Measurements from ENCODE around the gene COA6.

Gene COA6, protein sequence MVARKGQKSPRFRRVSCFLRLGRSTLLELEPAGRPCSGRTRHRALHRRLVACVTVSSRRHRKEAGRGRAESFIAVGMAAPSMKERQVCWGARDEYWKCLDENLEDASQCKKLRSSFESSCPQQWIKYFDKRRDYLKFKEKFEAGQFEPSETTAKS
- long read RNA-seq, transcript COA6-203 (3 exons, 710 nt): major isoform, 18 of 26 reads
- long read RNA-seq, transcript COA6-201 (2 exons, 1,013 nt): minor isoform, 5 of 26 reads
- long read RNA-seq, partial matches to known transcripts: 0 of 26 reads
- long read RNA-seq, other reads (novel, unspliced or antisense): 3 of 26 reads

- TF ChIP-seq SPI1 (IDR thresholded peaks at IDR 0.05; ENCODE audit: borderline replicate concordance, low read depth) (peak; percentile 68; the same call in 1 of the 2 replicates), GABPA (IDR thresholded peaks at IDR 0.05; ENCODE audit: low read depth) (peak; percentile 96), POLR2AphosphoS5 (IDR thresholded peaks at IDR 0.05; ENCODE audit: low read depth) (peak; percentile 93)
- TF ChIP-seq, protein P1, sequence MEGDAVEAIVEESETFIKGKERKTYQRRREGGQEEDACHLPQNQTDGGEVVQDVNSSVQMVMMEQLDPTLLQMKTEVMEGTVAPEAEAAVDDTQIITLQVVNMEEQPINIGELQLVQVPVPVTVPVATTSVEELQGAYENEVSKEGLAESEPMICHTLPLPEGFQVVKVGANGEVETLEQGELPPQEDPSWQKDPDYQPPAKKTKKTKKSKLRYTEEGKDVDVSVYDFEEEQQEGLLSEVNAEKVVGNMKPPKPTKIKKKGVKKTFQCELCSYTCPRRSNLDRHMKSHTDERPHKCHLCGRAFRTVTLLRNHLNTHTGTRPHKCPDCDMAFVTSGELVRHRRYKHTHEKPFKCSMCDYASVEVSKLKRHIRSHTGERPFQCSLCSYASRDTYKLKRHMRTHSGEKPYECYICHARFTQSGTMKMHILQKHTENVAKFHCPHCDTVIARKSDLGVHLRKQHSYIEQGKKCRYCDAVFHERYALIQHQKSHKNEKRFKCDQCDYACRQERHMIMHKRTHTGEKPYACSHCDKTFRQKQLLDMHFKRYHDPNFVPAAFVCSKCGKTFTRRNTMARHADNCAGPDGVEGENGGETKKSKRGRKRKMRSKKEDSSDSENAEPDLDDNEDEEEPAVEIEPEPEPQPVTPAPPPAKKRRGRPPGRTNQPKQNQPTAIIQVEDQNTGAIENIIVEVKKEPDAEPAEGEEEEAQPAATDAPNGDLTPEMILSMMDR (IDR thresholded peaks at IDR 0.05; ENCODE audit: insufficient read depth, low read length): no peak
- TF ChIP-seq, protein P2, sequence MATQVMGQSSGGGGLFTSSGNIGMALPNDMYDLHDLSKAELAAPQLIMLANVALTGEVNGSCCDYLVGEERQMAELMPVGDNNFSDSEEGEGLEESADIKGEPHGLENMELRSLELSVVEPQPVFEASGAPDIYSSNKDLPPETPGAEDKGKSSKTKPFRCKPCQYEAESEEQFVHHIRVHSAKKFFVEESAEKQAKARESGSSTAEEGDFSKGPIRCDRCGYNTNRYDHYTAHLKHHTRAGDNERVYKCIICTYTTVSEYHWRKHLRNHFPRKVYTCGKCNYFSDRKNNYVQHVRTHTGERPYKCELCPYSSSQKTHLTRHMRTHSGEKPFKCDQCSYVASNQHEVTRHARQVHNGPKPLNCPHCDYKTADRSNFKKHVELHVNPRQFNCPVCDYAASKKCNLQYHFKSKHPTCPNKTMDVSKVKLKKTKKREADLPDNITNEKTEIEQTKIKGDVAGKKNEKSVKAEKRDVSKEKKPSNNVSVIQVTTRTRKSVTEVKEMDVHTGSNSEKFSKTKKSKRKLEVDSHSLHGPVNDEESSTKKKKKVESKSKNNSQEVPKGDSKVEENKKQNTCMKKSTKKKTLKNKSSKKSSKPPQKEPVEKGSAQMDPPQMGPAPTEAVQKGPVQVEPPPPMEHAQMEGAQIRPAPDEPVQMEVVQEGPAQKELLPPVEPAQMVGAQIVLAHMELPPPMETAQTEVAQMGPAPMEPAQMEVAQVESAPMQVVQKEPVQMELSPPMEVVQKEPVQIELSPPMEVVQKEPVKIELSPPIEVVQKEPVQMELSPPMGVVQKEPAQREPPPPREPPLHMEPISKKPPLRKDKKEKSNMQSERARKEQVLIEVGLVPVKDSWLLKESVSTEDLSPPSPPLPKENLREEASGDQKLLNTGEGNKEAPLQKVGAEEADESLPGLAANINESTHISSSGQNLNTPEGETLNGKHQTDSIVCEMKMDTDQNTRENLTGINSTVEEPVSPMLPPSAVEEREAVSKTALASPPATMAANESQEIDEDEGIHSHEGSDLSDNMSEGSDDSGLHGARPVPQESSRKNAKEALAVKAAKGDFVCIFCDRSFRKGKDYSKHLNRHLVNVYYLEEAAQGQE (IDR thresholded peaks at IDR 0.05; ENCODE audit: insufficient replicate concordance, low read depth): peak; percentile 13
- Histone ChIP-seq H3K27me3 (ENCODE audit: insufficient read depth, poor library complexity, severe bottlenecking) (no peaks in the 10 kb centered on the region), H3K4me3 (replicated peaks; ENCODE audit: insufficient read depth, low read length) (peak within 1 kb of the TSS; percentile 66), H3K27ac (replicated peaks) (peak within 1 kb of the TSS; percentile 98)
- peak; percentile 91 to 97 for DNase-seq (ENCODE audit: low read depth in 1 of 2, low spot score in 1 of 2)
Observed at GRCh38 chr1:234373064-234373958, at the start of gene COA6. COA6 (plus strand) TSS chr1:234373456; CDS start chr1:234373467, 11 bp downstream.

- Histone ChIP-seq H3K27ac (replicated peaks) (no peak overlapping the region), H3K4me3 (replicated peaks; ENCODE audit: insufficient read depth, low read length) (no peak overlapping the region), H3K27me3 (ENCODE audit: insufficient read depth, poor library complexity, severe bottlenecking) (peaks cover 2% of the 10 kb centered on the region)
- DNase-seq (ENCODE audit: low read depth in 1 of 2, low spot score in 1 of 2): no peak
- TF ChIP-seq, protein P1 (IDR thresholded peaks at IDR 0.05; ENCODE audit: insufficient read depth, low read length): no peak
- TF ChIP-seq SPI1 (IDR thresholded peaks at IDR 0.05; ENCODE audit: borderline replicate concordance, low read depth) (no peak), POLR2AphosphoS5 (IDR thresholded peaks at IDR 0.05; ENCODE audit: low read depth) (no peak), GABPA (IDR thresholded peaks at IDR 0.05; ENCODE audit: low read depth) (no peak)
- TF ChIP-seq, protein P2 (IDR thresholded peaks at IDR 0.05; ENCODE audit: insufficient replicate concordance, low read depth): no peak
Observed at GRCh38 chr1:234324821-234325220, 48.4 kb upstream of the COA6 start.

DNA sequence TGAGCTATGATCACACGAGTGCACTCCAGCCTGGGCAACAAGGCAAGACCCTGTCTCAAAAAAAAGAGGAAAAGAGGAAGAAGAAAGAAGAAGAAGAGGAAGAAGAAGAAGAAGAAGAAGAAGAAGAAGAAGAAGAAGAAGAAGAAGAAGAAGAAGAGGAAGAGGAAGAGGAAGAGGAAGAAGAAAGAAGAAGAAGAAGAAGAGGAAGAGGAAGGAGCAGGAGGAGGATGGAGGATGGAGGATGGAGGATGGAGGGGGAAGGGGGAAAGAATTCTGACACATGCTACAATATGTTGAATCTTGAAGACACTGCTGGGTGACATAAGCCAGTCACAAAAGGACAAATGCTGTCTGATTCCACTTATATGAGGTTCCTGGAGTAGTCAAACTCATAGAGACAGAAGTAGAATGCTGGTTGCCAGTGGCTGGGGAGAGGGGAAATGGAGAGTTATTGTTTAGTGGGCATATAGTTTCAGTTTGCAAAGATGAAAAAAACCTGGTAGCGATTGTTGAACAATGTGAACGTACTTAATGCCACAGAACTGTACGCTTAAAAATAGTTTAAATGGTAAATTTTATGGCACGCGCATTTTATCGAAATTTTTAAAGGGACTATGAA lies 47.3 kb upstream of the COA6 start:
- TF ChIP-seq SPI1 (IDR thresholded peaks at IDR 0.05; ENCODE audit: borderline replicate concordance, low read depth) (no peak; the same call in 1 of the 2 replicates), GABPA (IDR thresholded peaks at IDR 0.05; ENCODE audit: low read depth) (no peak), POLR2AphosphoS5 (IDR thresholded peaks at IDR 0.05; ENCODE audit: low read depth) (no peak)
- TF ChIP-seq, protein P2 (IDR thresholded peaks at IDR 0.05; ENCODE audit: insufficient replicate concordance, low read depth): no peak
- TF ChIP-seq, protein P1 (IDR thresholded peaks at IDR 0.05; ENCODE audit: insufficient read depth, low read length): no peak
- DNase-seq (ENCODE audit: low read depth in 1 of 2, low spot score in 1 of 2): no peak
- Histone ChIP-seq H3K27ac (replicated peaks) (no peak overlapping the region), H3K4me3 (replicated peaks; ENCODE audit: insufficient read depth, low read length) (no peak overlapping the region), H3K27me3 (ENCODE audit: insufficient read depth, poor library complexity, severe bottlenecking) (peaks cover 2% of the 10 kb centered on the region)

Measured in HL-60 (cell line).